Esophagus (tissue), 2 donors: ENCODE data around the gene GRIK2. TPM values are rescaled to one million over a fixed set of nuclear protein-coding genes. Genes with fewer than 3 reads are reported as not detected.

Experiments used
- H3K27ac ChIP-seq, 2 donors: one replicate each; pipeline ENCODE4 v1.5.1; 2013; ENCODE audit warnings: low read depth in 2 of 2, mild to moderate bottlenecking in 2 of 2, inconsistent platforms in 1 of 2, low read length in 1 of 2, moderate library complexity in 1 of 2
- H3K27me3 ChIP-seq, 2 donors: one replicate each; pipeline ENCODE4 v1.6.1; 2013; ENCODE audit warnings: low read length in 2 of 2, control low read depth in 1 of 2, mild to moderate bottlenecking in 1 of 2; ENCODE audit not compliant: insufficient read depth in 2 of 2, control insufficient read depth in 1 of 2
- H3K36me3 ChIP-seq, 2 donors: one replicate each; pipeline ENCODE4 v1.6.1; 2013; ENCODE audit warnings: low read length in 1 of 2; ENCODE audit not compliant: control insufficient read depth in 2 of 2, insufficient read depth in 2 of 2
- H3K4me1 ChIP-seq, 2 donors: one replicate each; pipeline ENCODE4 v1.6.1; 2013; ENCODE audit warnings: low read length in 1 of 2; ENCODE audit not compliant: control insufficient read depth in 2 of 2, insufficient read depth in 2 of 2
- H3K4me3 ChIP-seq, 2 donors: one replicate each; pipeline ENCODE4 v1.5.1; 2013; ENCODE audit warnings: low read length in 2 of 2, mild to moderate bottlenecking in 2 of 2, low read depth in 1 of 2, moderate library complexity in 1 of 2
- H3K9me3 ChIP-seq, 2 donors: one replicate each; pipeline ENCODE4 v1.6.1; 2013; ENCODE audit warnings: mild to moderate bottlenecking in 2 of 2, low read depth in 1 of 2, low read length in 1 of 2, moderate library complexity in 1 of 2; ENCODE audit not compliant: control insufficient read depth in 2 of 2, insufficient read depth in 1 of 2
- WGBS, 2 donors: extraction: QIAGEN DNeasy Blood & Tissue Kit; methylation state at CpG; one replicate each; pipeline ENCODE4 v1.1.7; 2013; 5-methylcytosine and 5-hydroxymethylcytosine counted together
- polyA plus RNA-seq, 2 donors: library from polyadenylated mRNA; stranded (reverse); fragments of 200-250 nt; gene quantifications; one replicate each; pipeline ENCODE4 v1.2.3, GENCODE V29; 2013
- donor health status: healthy with polysubstance abuse.
- donor health status: Bipolar disorder and iron deficiency.

GRIK2 gene
- polyA plus RNA-seq, 2 donors: 0.06 to 0.08 TPM

DNA sequence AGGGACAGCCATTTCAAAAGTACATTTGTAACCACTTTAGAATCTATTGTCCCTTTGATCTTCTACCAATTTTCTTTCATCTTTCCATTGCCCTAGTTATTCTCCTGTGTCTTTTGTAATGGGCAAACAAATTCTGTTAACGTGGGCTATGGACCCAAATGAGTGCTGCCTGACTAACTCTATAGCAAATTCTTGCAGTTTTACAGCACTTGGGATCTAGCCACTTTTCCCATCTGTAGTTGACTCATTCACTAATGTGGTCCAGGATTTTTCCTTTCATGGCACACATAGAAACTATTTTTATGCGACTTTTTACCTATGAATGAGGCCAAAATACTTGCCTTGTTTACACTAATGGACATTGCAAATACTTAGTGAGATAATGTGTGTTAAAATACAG lies 52.0 kb downstream of the GRIK2 start:
- Histone ChIP-seq H3K4me3 (no peak overlapping the region), H3K4me1 (no peaks in the 10 kb centered on the region), H3K27ac (no peak overlapping the region), H3K27me3 (no peaks in the 10 kb centered on the region), H3K36me3 (no peaks in the 10 kb centered on the region), H3K9me3 (no peaks in the 10 kb centered on the region)
- 32 to 42% methylated on average over 2 of the region's 2 CpGs for WGBS, 2 donors

GRCh38 chr6:101450901-101451300 lies 57.4 kb downstream of the GRIK2 start:
- no peaks in the 10 kb centered on the region for H3K4me1 ChIP-seq
- H3K9me3 ChIP-seq: no peaks in the 10 kb centered on the region
- H3K27me3 ChIP-seq: no peaks in the 10 kb centered on the region
- no peak overlapping the region for H3K4me3 ChIP-seq
- no peak overlapping the region for H3K27ac ChIP-seq
- H3K36me3 ChIP-seq: no peaks in the 10 kb centered on the region
- 68 to 77% methylated on average over 5 of the region's 5 CpGs for WGBS, 2 donors

DNA sequence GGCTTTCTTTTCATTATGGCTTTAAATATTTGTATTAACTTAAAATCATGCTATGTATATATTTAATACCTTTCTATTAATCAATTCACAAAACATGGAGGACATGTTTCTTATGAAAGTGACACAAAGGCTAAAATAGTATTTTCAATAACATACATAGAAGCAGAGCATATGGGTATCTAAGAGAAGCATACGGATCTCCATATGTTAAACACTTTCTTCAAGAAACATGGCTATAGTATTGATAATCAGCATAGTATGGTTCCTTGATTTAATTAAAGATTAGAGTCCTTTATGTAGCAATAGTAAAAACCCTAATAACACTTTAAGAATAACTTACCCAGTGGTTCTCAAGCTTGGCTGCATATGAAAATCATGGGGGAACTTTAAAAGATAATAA lies 58.5 kb downstream of the GRIK2 start:
- Histone ChIP-seq H3K27me3 (no peaks in the 10 kb centered on the region), H3K4me3 (no peak overlapping the region), H3K9me3 (no peaks in the 10 kb centered on the region), H3K36me3 (no peaks in the 10 kb centered on the region), H3K27ac (no peak overlapping the region), H3K4me1 (no peaks in the 10 kb centered on the region)
- 91 to 99% methylated on average over 1 of the region's 1 CpG for WGBS, 2 donors

DNA sequence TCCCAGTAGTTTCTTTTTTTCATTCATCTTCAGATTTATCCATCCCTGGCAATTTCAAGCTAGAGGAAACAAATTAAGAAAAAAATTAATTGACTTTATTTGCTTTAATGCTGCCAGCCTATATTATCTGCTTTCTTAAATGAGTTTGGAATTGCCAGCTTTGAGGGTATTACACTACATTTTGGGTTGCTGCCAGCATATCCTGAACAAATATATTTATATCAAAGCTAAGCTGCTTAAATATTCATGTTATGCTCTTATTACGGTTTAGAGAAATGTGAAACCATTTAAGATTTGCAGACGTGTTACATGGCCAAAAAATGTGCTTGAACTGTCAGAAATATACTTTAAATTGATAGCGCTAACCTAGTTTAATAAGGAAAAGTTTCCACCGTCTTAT lies 59.7 kb downstream of the GRIK2 start:
- H3K4me3 ChIP-seq: no peak overlapping the region
- H3K36me3 ChIP-seq: no peaks in the 10 kb centered on the region
- H3K9me3 ChIP-seq: no peaks in the 10 kb centered on the region
- no peaks in the 10 kb centered on the region for H3K27me3 ChIP-seq
- H3K27ac ChIP-seq: no peak overlapping the region
- 54 to 58% methylated on average over 4 of the region's 4 CpGs for WGBS, 2 donors
- no peaks in the 10 kb centered on the region for H3K4me1 ChIP-seq

GRCh38 chr6:101454106-101454676 lies 60.7 kb downstream of the GRIK2 start:
- Histone ChIP-seq H3K4me3 (no peak overlapping the region), H3K36me3 (no peaks in the 10 kb centered on the region), H3K27me3 (no peaks in the 10 kb centered on the region), H3K4me1 (no peaks in the 10 kb centered on the region), H3K9me3 (no peaks in the 10 kb centered on the region), H3K27ac (no peak overlapping the region)
- WGBS, 2 donors: 50 to 57% methylated on average over 3 of the region's 3 CpGs

- Histone ChIP-seq H3K4me1 (no peaks in the 10 kb centered on the region), H3K9me3 (no peaks in the 10 kb centered on the region), H3K27me3 (no peaks in the 10 kb centered on the region), H3K36me3 (no peaks in the 10 kb centered on the region), H3K27ac (no peak overlapping the region), H3K4me3 (no peak overlapping the region)
- 81 to 86% methylated on average over 2 of the region's 2 CpGs for WGBS, 2 donors
Observed at GRCh38 chr6:101458336-101458735, 64.8 kb downstream of the GRIK2 start.

DNA sequence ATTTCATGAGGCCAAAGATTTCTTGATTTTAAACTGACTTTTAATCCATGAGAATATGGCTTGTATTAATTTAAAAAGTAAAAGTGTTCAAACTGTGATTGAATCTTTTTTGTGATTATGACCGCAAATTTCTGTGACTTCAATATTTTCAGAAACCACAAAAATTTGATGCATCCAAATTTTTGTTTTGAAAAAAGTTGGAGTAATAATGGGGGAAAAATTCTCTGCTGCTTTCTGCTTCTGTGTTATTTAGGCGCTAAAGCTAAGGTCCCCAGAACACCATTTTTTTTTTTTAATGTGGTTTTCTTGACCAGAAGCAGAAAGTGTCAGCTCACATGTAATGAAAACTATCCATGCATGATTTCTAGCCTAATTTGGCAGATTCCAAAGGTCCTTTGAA lies 65.3 kb downstream of the GRIK2 start:
- no peaks in the 10 kb centered on the region for H3K4me1 ChIP-seq
- WGBS, 2 donors: 93 to 94% methylated on average over 2 of the region's 2 CpGs
- no peaks in the 10 kb centered on the region for H3K27me3 ChIP-seq
- H3K27ac ChIP-seq: no peak overlapping the region
- H3K9me3 ChIP-seq: no peaks in the 10 kb centered on the region
- H3K4me3 ChIP-seq: no peak overlapping the region
- no peaks in the 10 kb centered on the region for H3K36me3 ChIP-seq

- no peaks in the 10 kb centered on the region for H3K4me1 ChIP-seq
- H3K4me3 ChIP-seq: no peak overlapping the region
- H3K27me3 ChIP-seq: no peaks in the 10 kb centered on the region
- WGBS, 2 donors: 58 to 63% methylated on average over 2 of the region's 2 CpGs
- no peak overlapping the region for H3K27ac ChIP-seq
- H3K9me3 ChIP-seq: no peaks in the 10 kb centered on the region
- H3K36me3 ChIP-seq: no peaks in the 10 kb centered on the region
Observed at GRCh38 chr6:101462576-101462975, 69.1 kb downstream of the GRIK2 start.

GRCh38 chr6:101465863-101466262 lies 72.4 kb downstream of the GRIK2 start:
- WGBS, 2 donors: 57 to 60% methylated on average over 1 of the region's 1 CpG
- H3K27me3 ChIP-seq: no peaks in the 10 kb centered on the region
- no peaks in the 10 kb centered on the region for H3K4me1 ChIP-seq
- H3K27ac ChIP-seq: no peak overlapping the region
- no peak overlapping the region for H3K4me3 ChIP-seq
- H3K9me3 ChIP-seq: no peaks in the 10 kb centered on the region
- no peaks in the 10 kb centered on the region for H3K36me3 ChIP-seq

GRCh38 chr6:101477436-101477835 lies 83.9 kb downstream of the GRIK2 start:
- H3K27ac ChIP-seq: no peak overlapping the region
- H3K4me3 ChIP-seq: no peak overlapping the region
- WGBS, 2 donors: 79 to 81% methylated on average over 2 of the region's 2 CpGs
- no peaks in the 10 kb centered on the region for H3K9me3 ChIP-seq
- no peaks in the 10 kb centered on the region for H3K4me1 ChIP-seq
- H3K27me3 ChIP-seq: no peaks in the 10 kb centered on the region
- H3K36me3 ChIP-seq: no peaks in the 10 kb centered on the region
